Activated CD4-positive, CD25-positive, alpha-beta regulatory T cell treated with anti-CD3 and anti-CD28 coated beads, Interleukin-2, amount 50 U/mL, for 16 hours (primary cell): ENCODE results near the gene INMT.

ENCODE experiments used
- DNase-seq: peaks from one replicate; pipeline ENCODE4 v3.0.0-alpha.2; 2020; ENCODE audit warnings: low read depth, low spot score

Gene INMT

GRCh38 chr7:30785786-30786185, 33.9 kb downstream of the INMT start:
- DNase-seq, result no peak

GRCh38 chr7:30787486-30787885, 35.6 kb downstream of the INMT start:
- DNase-seq, result no peak

GRCh38 chr7:30788640-30789333, 36.9 kb downstream of the INMT start:
- DNase-seq, result no peak

GRCh38 chr7:30789334-30789711, 37.4 kb downstream of the INMT start:
- no peak for DNase-seq

GRCh38 chr7:30790356-30790755, 38.4 kb downstream of the INMT start:
- no peak for DNase-seq

GRCh38 chr7:30791114-30791513, 39.2 kb downstream of the INMT start:
- no peak for DNase-seq

GRCh38 chr7:30795161-30795948, 43.4 kb downstream of the INMT start:
- no peak for DNase-seq

GRCh38 chr7:30796105-30796869, 44.4 kb downstream of the INMT start:
- DNase-seq, result no peak

- no peak for DNase-seq
Observed at GRCh38 chr7:30797176-30798040, 45.5 kb downstream of the INMT start.

- DNase-seq, result no peak
Observed at GRCh38 chr7:30799206-30799975, 47.5 kb downstream of the INMT start.

GRCh38 chr7:30799976-30800661, 48.2 kb downstream of the INMT start:
- no peak for DNase-seq

- DNase-seq, result no peak
Observed at GRCh38 chr7:30800785-30801252, 48.9 kb downstream of the INMT start.

- no peak for DNase-seq
Observed at GRCh38 chr7:30802812-30803211, 50.9 kb downstream of the INMT start.

GRCh38 chr7:30804078-30804661, 52.2 kb downstream of the INMT start:
- DNase-seq, result no peak

GRCh38 chr7:30805081-30805691, 53.3 kb downstream of the INMT start:
- no peak for DNase-seq

- no peak for DNase-seq
Observed at GRCh38 chr7:30805931-30806330, 54.0 kb downstream of the INMT start.
